GM12872 (cell line): ENCODE data around the gene ACADM.

Source experiments
- CTCF ChIP-seq: IDR thresholded peaks from 3 replicates; pipeline ENCODE4 v1.5.1; 2011; ENCODE audit warnings: low read depth, mild to moderate bottlenecking, low read length, moderate library complexity; ENCODE audit not compliant: insufficient read depth

ACADM gene

GRCh38 chr1:75794382-75794781 is 69.9 kb downstream of the ACADM start:
- TF ChIP-seq CTCF = no peak

GRCh38 chr1:75795703-75796193 is 71.2 kb downstream of the ACADM start:
- TF ChIP-seq CTCF = no peak

- no peak for TF ChIP-seq CTCF
Measured at GRCh38 chr1:75796376-75797272, 72.1 kb downstream of the ACADM start, which contains the start of gene MSH4. Gene MSH4 (plus strand): TSS chr1:75796882. CDS start chr1:75796986, 104 bp downstream.

- TF ChIP-seq CTCF = no peak
Measured at GRCh38 chr1:75797273-75797588, 72.7 kb downstream of the ACADM start.

- no peak for TF ChIP-seq CTCF
Measured at GRCh38 chr1:75797606-75798216, 73.2 kb downstream of the ACADM start.

GRCh38 chr1:75808921-75809320 is 84.4 kb downstream of the ACADM start:
- TF ChIP-seq CTCF = no peak

GRCh38 chr1:75811211-75811981 is 86.9 kb downstream of the ACADM start:
- TF ChIP-seq CTCF = no peak
